ENCODE measurements around the gene COX7B.

The COX7B gene

GRCh38 chrX:77946571-77946970 is 47.3 kb downstream of the COX7B start:
- Histone ChIP-seq H3K9me3 (ENCODE audit: low read length) (no peaks in the 10 kb centered on the region), H3K36me3 (ENCODE audit: insufficient read depth, low read length) (no peaks in the 10 kb centered on the region), H3K4me1 (ENCODE audit: insufficient read depth, low read length) (no peaks in the 10 kb centered on the region), H3K9ac (ENCODE audit: low read length) (no peak overlapping the region), H3K4me3 (ENCODE audit: low read depth in 1 of 2, low read length in 2 of 2) (no peak overlapping the region), H3K27me3 (ENCODE audit: control insufficient read depth in 1 of 2, insufficient read depth in 2 of 2, low read length in 2 of 2) (no peaks in the 10 kb centered on the region), H3K27ac (ENCODE audit: low read depth, low read length) (no peak overlapping the region)

- Histone ChIP-seq H3K4me1 (ENCODE audit: insufficient read depth, low read length) (no peaks in the 10 kb centered on the region), H3K36me3 (ENCODE audit: insufficient read depth, low read length) (no peaks in the 10 kb centered on the region), H3K27ac (ENCODE audit: low read depth, low read length) (no peak overlapping the region), H3K4me3 (ENCODE audit: low read depth in 1 of 2, low read length in 2 of 2) (no peak overlapping the region), H3K9me3 (ENCODE audit: low read length) (no peaks in the 10 kb centered on the region), H3K27me3 (ENCODE audit: control insufficient read depth in 1 of 2, insufficient read depth in 2 of 2, low read length in 2 of 2) (no peaks in the 10 kb centered on the region), H3K9ac (ENCODE audit: low read length) (no peak overlapping the region)
Observed at GRCh38 chrX:77949840-77950239, 50.6 kb downstream of the COX7B start.

GRCh38 chrX:77952173-77952572 is 52.9 kb downstream of the COX7B start:
- Histone ChIP-seq H3K9ac (ENCODE audit: low read length) (no peak overlapping the region), H3K9me3 (ENCODE audit: low read length) (no peaks in the 10 kb centered on the region), H3K27me3 (ENCODE audit: control insufficient read depth in 1 of 2, insufficient read depth in 2 of 2, low read length in 2 of 2) (no peaks in the 10 kb centered on the region), H3K4me3 (ENCODE audit: low read depth in 1 of 2, low read length in 2 of 2) (no peak overlapping the region), H3K4me1 (ENCODE audit: insufficient read depth, low read length) (no peaks in the 10 kb centered on the region), H3K27ac (ENCODE audit: low read depth, low read length) (no peak overlapping the region), H3K36me3 (ENCODE audit: insufficient read depth, low read length) (no peaks in the 10 kb centered on the region)

- H3K27me3 ChIP-seq (ENCODE audit: control insufficient read depth in 1 of 2, insufficient read depth in 2 of 2, low read length in 2 of 2): no peaks in the 10 kb centered on the region
- H3K9me3 ChIP-seq (ENCODE audit: low read length): no peaks in the 10 kb centered on the region
- H3K4me1 ChIP-seq (ENCODE audit: insufficient read depth, low read length): no peaks in the 10 kb centered on the region
- no peak overlapping the region for H3K4me3 ChIP-seq (ENCODE audit: low read depth in 1 of 2, low read length in 2 of 2)
- no peak overlapping the region for H3K9ac ChIP-seq (ENCODE audit: low read length)
- no peaks in the 10 kb centered on the region for H3K36me3 ChIP-seq (ENCODE audit: insufficient read depth, low read length)
- H3K27ac ChIP-seq (ENCODE audit: low read depth, low read length): no peak overlapping the region
Observed at GRCh38 chrX:77953302-77953701, 54.0 kb downstream of the COX7B start.

GRCh38 chrX:77953708-77954107 is 54.4 kb downstream of the COX7B start:
- Histone ChIP-seq H3K4me3 (ENCODE audit: low read depth in 1 of 2, low read length in 2 of 2) (no peak overlapping the region), H3K36me3 (ENCODE audit: insufficient read depth, low read length) (no peaks in the 10 kb centered on the region), H3K27me3 (ENCODE audit: control insufficient read depth in 1 of 2, insufficient read depth in 2 of 2, low read length in 2 of 2) (no peaks in the 10 kb centered on the region), H3K4me1 (ENCODE audit: insufficient read depth, low read length) (no peaks in the 10 kb centered on the region), H3K9ac (ENCODE audit: low read length) (no peak overlapping the region), H3K9me3 (ENCODE audit: low read length) (no peaks in the 10 kb centered on the region), H3K27ac (ENCODE audit: low read depth, low read length) (no peak overlapping the region)

All from muscle layer of colon (tissue), 2 donors.